HG02798 (cell line): ENCODE data around the gene CAMK1D.
"Not testable (repeated sequence)": the region's sequence is repeated elsewhere in the genome, so short reads cannot be mapped to it uniquely, and the experiment has no call there.

Source experiments
- ATAC-seq: cut with Tn5 transposase; IDR thresholded peaks from one replicate; pipeline ENCODE4 v1.9.1; 2021; ENCODE audit warnings: mild to moderate bottlenecking; ENCODE audit not compliant: unreplicated experiment, poor library complexity

The CAMK1D gene

DNA sequence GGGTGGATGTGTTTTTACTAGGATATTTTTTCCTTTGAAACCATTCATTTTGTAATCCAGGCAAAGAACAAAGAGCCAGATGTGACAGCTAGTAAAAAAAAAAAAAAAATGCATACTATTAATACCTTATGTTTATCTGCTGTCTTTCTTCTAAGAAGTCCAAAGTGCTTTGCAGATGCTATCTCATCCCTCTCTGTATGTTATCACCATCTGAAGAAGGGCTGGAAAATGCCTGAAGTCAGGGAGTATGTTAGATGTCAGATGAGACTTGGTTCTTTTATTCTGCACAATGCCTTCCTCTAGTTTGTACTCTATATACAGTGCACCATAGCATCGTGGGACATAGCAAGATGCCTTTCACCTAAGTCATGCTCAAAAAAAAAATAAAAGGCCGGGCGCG, 10.4 kb upstream of the CAMK1D start:
- no peak for ATAC-seq

DNA sequence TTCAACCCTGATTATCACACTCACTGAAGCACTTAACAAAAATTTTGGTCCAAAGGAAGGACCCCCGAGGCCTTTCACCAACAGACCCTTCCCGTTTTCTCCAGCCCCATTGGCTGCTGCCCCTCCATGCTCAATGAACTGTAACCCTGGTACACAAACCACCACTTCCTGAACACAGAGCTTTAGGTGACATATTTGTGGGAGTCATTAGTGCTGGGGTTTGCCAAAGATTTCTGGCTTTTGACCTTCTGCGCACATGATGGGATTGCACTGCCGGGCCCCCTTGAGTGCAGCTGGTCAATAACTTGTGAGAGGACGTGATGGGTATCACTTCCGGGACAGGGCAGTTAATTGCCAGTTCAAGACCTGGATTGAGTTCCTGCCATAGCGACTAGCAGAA, 9.0 kb upstream of the CAMK1D start:
- no peak for ATAC-seq

DNA sequence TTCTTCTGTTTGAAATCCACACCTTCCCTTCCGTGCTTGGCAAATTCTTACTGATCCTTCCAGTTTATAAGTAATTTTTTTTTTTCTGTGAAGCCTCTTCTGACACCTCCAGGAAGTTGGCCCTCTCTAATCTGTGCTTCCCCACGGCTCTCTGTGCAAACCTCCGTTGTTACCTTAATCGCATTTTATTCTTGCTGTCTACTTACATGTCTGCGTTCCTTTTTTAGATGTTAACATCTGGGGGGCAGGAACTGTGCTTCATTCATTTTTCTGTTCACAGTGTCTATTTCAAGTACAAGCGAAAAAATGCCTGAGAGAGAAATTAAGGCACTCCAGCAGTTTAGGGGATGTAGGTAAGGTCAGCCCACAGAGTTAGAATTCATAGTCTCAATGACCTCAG, 8.4 kb upstream of the CAMK1D start:
- no peak for ATAC-seq

DNA sequence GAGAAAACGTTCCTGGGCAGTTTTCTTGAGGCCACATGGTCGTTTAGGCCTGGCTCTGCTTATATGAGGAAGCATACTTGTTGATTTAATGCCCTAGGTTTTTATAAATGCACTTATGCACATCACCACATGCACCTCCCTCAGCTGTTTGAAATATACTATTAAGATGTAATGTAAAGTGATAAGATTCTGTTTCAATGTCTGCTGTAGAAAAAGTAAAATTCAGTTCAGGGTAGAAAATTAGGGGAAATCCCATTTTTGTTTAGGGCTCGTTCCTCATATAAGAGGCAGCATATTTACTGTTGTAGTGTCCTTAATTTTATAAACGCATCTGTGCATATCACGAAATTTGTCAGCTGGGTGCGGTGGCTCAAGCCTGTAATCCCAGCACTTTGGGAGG, 7.8 kb upstream of the CAMK1D start:
- no peak for ATAC-seq

DNA sequence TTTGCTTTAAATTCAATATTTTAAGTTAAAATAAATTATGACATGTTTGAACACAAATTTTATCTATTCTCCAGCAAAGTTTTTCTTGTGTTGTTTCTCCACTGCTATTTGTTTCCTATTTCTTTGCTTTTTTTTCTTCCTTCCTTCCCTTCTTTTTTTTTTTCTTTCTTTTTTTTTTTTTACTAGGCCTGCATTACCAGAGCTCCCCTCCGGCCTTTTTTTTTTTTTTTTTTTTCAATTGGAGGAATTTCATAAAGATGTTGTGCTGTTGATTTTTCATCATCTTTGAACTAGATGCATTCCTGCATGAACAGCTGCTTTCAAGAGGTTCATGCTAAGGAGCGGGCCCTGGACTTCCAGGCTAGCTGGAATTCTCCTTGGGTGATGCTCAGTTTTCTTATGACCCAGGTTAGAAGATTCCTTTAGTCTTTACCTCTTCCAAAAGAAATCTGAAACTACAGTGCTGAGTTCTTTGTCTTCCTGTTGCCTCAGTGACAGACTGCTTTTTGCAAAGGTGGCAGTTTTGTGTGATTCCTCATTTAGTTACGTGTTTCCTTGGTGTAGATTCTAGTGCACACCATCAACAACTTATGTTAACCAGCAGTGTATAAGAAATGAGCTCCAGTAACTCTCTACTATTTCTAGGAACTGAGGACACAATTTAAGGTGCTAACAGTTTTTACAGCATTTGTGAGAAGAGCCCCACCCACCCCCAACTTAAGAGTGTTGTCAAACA, 4.8 kb upstream of the CAMK1D start:
- no peak for ATAC-seq

DNA sequence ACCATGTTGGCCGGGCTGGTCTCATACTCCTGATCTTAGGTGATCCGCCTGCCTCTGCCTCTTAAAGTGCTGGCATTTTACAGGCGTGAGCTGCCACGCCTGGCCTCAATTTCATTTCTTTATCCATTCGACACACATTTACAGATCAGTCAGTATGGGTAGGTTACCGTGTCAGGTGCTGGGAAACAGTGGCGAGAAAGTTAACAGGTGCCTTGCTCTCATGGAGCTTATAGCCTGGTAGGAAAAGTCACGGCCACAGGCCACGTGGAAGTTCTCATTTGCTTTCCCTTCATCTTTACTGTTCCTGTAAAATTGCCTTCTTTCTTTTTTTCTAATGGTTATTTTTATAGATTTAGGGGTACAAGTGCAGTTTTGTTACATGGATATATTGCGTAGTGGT, 2.6 kb upstream of the CAMK1D start:
- ATAC-seq, result no peak

DNA sequence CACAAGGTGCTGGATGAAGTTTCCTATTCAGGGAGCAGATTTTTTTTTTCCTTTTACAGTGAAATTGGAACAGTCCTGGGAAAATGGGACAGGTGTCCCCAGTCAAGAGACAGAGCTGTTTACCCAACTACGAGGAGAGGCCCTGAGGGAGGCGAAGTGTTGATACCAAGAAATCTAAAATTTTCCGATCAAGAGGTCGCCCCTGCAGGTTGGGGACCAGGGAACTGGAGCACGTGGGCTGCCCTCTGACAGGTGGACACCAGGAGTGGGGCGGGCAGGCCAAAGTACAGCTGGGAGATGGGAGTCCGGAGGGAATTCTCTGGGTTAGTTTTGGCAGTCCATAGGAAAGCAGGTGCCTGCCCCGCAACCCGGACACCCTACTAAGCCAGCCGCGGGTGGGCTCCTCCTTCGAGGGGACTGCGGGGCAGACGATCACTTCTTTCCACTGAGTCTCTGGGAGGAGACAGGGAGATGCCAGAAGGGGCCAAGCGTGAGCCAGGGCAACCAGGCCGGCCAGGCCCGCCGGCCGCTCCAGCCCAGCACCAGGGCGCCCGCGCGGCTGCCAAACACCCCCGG, 965 bp upstream of the CAMK1D start:
- no peak for ATAC-seq

DNA sequence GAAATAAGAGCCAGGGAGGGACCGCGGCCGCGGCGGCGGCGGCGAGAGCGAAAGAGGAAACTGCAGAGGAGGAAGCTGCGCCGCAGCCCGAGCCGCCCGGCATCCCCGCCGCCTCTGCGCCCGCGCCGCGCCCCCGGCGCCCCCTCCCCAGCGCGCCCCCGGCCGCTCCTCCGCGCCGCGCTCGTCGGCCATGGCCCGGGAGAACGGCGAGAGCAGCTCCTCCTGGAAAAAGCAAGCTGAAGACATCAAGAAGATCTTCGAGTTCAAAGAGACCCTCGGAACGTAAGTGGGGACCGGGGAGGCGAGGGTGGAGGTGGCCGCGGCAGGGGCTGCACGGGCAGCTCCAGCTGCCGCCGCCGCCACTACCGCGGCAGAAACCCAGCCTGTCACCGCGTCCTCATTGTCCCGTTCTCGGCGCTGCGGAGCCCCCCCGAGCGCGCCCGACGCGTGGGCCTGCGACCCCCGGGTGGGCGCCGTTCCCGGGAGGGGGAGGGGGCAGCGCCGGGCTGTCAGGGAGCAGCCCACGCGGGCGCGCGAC, 351 bp downstream of the CAMK1D start:
- ATAC-seq, result peak; percentile 1

DNA sequence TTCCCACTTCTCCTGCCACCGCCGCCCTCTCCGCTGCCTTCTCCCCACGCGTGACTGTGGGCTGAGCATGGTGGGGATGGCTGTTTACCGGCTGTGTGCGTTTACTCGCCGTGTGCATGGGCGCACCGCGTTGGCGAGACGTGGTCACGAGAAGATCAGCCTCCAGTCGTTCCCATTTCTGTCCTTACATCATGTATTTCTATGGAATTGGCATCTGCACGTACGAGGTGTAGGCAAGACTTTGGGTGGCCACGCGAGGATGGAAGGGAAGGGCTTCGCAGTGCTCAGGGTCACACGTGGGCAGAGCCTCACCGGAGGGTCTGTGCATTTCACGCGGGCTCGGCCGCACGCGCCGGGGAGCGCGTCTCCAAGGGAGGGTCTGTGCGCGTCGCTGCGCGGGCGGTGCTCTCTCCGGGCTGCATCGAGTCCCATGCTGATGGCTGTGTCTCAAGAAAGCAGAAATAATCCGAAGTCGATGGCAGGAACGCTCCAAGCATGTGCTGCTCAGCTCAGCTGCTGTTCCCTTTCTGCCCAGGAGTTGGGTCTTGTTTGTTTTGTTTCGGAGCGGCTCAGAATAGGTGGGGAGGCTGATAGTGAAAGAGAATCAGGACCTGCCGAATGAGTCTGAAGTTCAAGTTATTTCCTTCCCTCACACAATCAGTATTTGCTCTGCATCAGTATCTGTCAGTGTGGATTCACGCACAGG, 973 bp downstream of the CAMK1D start:
- peak; percentile 28 for ATAC-seq

DNA sequence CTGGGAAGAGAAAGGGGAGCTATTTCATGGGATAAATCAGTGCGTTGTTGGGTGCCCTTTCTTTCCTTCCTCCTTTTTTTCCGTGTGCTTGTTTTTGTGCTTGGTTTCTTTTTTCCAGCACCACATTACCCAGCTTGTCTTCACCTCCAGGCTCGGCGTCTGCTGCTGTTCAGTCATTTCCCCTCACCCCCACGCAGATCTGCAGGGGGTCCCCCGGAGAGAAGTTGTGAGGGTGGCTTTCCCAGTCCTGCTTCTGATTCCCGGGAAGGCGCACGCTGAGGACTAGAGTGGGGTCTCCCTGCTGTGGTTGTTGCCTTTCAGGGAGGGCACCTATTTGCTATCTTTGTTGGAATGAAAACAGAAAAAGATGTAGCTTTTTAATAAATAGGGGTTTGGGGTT, 1.6 kb downstream of the CAMK1D start:
- ATAC-seq, result no peak

DNA sequence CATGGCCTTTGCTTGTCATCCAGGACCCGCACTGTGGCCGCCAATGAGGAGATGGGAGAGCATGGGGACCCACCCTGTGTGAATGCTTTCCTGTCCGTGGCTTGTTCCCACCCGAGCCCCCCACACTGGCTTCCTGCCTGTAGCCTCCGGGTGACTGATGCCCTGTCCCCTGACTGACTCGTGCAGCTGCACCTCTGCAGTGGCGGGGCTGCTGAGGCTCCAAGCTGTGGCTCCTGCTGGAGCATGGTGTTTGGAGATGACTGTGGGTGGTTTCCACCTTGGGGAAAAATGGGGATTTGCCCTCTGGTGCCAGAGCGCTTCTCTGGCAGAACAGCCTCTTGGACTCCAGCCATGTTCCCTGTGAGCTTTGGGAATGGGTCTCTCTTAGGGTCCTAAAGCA, 2.1 kb downstream of the CAMK1D start:
- no peak for ATAC-seq

DNA sequence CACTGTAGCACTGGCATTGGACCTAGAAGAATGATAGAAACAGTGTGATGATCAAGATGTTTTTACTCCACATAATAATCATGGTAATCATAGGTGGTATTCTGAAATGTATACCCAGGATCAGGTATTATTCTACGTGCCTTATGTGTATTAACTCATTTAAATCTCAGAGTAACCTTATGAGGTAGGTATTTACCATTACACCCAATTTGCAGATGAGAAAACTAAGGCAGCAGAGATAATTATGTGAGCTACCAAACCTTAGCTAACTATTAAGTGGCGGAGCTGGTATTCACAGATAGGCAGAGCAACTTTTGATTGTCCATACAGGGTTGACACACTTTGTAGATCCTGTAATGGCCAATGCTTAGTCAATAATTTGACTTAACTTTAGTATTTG, 2.5 kb downstream of the CAMK1D start:
- ATAC-seq, result no peak

DNA sequence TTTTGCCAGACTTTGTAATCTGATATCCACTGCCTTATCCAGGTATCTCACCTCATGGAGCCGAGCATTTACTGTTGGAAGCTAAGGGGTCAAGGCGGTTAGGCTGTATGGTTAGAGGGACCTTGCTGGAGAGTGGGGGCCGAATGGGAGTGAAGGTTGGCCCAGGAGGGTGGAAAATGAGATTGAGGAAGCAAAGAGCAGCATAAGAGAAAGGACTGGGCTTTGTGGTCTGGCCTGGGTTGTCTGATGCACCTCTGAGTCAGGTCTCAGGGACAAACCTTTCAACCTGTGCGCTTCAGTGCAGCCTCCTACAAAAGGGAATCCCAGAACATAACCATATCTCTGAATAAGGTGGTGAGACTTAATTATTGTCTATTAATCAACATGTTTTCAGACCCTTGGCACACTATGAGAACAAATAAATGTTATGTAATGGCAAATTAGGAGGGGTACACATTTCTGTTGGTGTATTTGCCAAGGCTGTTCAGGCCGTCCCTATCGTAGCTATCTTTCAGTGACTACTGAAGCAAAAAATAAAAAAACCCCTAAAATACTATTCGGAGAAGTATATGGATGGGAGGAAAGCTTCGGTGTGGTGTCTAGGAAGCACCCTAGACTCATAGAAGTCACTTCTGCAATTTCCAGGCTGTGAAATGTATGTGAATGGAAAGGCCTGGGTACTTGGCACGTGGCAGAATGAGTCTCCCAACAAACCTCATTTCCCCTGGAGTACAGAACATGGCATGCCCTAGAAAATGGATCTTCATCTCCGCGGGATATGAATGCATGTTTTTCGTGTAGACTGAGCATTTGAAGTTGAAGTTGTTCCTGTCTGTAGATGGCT, 4.3 kb downstream of the CAMK1D start:
- no peak for ATAC-seq

DNA sequence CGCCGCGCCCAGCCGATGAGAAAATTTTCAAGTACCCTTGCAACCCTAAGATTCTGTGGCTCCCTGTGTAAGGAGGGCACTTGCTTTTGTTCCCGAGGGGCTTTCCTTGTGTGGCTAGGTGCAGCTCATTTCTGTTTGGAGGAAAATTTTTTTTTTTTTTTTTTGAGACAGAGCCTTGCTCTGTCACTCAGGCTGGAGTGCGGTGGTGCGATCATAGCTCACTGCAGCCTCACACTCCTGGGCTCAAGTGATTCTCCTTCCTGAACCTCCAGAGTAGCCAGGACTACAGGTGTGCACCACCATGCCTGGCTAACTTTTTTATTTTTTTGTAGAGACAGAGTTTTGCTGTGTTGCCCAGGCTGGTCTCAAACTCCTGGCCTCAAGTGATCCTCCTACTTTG, 5.3 kb downstream of the CAMK1D start:
- ATAC-seq, result not testable (repeated sequence)

DNA sequence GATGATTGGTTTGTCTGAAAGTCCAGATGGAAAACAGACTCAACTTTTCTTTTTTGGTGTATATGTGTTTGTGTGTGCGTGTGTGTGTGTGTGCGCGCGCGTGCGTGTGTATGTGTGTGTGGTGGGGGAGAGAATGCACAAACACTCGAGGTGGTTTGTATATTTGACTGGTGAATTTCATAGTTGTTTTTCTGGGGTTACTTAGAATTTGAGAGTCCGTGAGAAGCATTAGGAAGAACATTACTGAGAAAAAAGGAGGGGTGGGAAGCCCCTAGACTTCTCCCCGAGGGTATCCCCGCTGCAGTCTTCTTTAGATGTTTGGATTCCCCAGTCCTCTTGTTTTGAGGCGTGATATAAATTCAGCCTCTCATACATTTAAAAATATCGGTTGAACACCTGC, 6.0 kb downstream of the CAMK1D start:
- ATAC-seq, result no peak

DNA sequence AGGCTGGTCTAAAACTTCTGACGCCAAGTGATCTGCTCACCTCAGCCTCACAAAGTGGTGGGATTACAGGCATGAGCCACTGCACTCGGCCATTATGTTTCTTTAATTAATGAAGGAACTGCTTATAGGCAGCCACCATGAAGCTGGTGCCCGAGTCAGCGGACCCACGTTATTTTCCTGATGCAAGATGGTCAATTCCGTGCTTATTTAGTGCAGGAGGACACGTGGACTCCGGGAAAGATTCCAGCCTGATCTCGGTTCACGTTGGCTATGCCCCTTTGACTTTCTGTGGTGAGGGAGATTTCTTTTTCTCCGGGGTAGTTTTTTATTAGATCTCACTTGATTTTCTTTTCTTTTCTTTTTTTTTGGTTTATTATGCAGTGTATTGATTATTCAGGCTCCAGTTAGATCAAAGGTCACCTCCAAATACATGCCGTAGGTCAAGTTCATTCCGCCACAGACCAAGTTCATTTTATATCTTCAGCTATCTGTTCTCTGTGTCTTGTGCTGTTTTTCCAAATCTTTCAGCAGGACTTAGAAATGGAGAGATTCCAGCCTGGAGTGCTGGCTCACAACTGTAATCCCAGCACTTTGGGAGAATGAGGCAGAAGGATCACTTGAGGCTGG, 8.3 kb downstream of the CAMK1D start:
- no peak for ATAC-seq

DNA sequence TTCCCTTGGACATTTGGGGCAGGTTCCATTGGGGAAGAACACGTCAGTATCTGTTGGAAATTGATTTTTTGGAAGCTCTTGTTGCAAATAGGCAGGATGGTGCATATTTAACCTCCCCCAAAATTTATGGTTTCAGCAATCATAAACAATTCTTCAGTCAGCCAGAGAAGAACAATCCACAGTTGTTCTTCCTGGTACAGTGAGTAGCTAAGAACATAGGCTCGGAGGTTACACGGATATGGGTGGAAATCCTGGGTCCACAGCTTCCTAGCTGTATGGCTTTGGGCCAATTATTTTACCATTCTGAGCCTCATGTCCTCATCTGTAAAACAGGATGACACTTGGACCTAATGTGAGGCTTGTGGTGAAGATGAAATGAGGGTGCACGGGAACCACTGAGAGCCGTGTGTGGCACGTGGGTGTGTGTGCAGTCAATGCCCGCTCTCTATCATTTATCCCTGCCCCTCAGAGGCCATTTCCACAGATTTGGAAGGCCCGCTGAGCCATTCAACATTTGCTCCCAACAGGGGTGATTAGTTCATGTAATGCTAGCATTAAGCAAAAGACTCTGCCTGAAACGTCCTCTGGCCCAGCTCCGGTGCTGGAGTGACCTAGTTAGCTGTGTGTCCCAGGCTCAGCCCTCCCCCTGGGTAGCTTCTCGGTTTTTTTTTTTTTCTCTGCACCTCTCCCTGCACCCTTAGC, 9.7 kb downstream of the CAMK1D start:
- ATAC-seq, result no peak

DNA sequence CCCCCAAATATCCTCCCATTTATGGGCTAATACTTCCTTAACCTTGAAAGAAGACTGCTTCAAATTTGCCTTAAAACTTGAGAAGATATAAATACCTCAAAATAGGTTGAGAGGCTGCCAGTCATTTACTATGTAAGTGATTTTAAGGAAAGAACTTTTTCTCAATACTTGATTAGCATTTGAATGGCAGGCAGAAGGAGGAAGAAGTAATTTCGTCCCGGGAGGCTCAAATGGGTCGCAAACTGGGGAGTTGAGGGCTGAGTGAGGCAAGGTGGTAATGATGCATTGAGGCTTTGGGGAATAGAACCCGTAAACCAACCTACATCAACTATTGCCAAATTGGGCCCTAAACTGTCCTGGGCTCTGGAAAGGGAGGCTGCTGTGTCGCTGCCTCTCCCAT, 11.1 kb downstream of the CAMK1D start:
- ATAC-seq, result no peak

DNA sequence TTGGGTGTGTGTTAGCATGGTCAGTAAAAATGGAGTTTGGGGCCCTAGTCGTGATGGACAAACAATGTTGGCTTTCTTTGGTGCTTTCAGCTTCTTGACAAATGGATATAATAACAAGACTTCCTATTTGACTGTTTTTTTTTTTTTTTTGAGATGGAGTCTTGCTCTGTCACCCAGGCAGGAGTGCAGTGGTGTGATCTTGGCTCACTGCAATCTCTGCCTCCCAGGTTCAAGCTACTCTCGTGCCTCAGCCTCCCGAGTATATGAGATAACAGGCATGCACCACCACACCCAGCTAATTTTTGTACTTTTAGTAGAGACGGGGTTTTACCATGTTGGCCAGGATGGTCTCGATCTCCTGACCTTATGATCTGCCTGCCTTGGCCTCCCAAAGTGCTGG, 11.8 kb downstream of the CAMK1D start:
- ATAC-seq, result not testable (repeated sequence)

DNA sequence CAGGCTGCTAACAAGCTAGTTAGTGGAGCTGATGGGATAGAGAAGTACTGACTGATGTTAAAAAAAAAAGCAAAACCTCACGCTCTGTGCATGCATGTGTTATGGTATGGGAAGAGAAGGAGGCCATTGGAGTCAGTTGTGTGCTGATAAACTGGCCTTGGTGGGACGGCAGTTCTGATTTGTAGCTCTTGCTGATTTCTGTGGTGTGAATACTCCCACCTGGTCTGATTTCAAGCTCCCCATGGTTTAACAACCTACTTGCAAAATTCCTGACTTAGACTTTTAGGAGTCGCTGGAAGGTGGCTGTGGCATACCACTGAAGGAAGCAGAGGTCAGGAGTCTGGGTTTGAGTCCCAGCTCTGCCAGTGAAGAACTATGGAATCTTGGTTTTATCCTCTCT, 15.2 kb downstream of the CAMK1D start:
- no peak for ATAC-seq
